ENCODE measurements around the gene ZDHHC6. TPM values are rescaled to one million over a fixed set of nuclear protein-coding genes. Genes with fewer than 3 reads are reported as not detected.

Gene ZDHHC6
- total and polyA plus RNA-seq, 10 of the 15 experiments (the other 5 are each of a cell fraction or from before 2014, with no cell fraction given): 23.8 to 59.4 (median 35.6) TPM

GRCh38 chr10:112461029-112461887 lies 14.5 kb upstream of the ZDHHC6 start:
- Histone ChIP-seq H3K4me1 (ENCODE audit: control insufficient read depth, insufficient read depth, low read length) (no peaks in the 10 kb centered on the region), H3K4me3 (no peak overlapping the region), H4K20me1 (ENCODE audit: control insufficient read depth, insufficient read depth) (no peaks in the 10 kb centered on the region), H3K27me3 (replicated peaks in 1 of 2; ENCODE audit: control insufficient read depth in 2 of 2, insufficient read depth in 2 of 2, low read length in 1 of 2) (no peaks in the 10 kb centered on the region), H2AFZ (ENCODE audit: control insufficient read depth, low read depth, low read length) (no peak overlapping the region), H3K4me2 (ENCODE audit: control insufficient read depth, insufficient read depth) (no peak overlapping the region), H3K79me2 (ENCODE audit: control insufficient read depth, insufficient read depth, low read length) (no peaks in the 10 kb centered on the region; the same call in 1 of the 2 replicates), H3K9me3 (replicated peaks; ENCODE audit: control insufficient read depth, insufficient read depth, low read length) (peaks cover 3% of the 10 kb centered on the region; the same call in 1 of the 3 replicates), H3K36me3 (ENCODE audit: control insufficient read depth in 2 of 2, insufficient read depth in 2 of 2, low read length in 1 of 2) (peaks cover 0 to 15% of the 10 kb centered on the region in 2 experiments; a peak in 2 of 4 replicates), H3K27ac (ENCODE audit: control insufficient read depth, insufficient read depth) (no peak overlapping the region; the same call in 1 of the 2 replicates), H3K9ac (ENCODE audit: control insufficient read depth, insufficient read depth, low read length) (no peak overlapping the region)
- 90% methylated on average over 4 of the region's 4 CpGs for WGBS (ENCODE audit: insufficient coverage, insufficient replicate concordance, low lambda C conversion rate, missing lambda C conversion rate)
- DNase-seq (ENCODE audit: low read depth, low spot score): no peak
- RAD21 ChIA-PET (ENCODE audit: unreplicated experiment): interaction anchor here (1.3 kb wide), 1 partner anchor 11 kb away, joined by 5 read pairs; no protein-coding TSS in a partner anchor
- no peak for ATAC-seq
- POLR2A ChIA-PET: no interaction called here
- no TSS peak for BruUV-seq (replicated peaks)
- FAIRE-seq: no peak
- intact Hi-C loops (cut with micrococcal nuclease; ENCODE audit: unreplicated experiment) (no loop called here), in situ Hi-C loops (cut with MboI) (no loop called here)
- CTCF ChIA-PET: interaction anchor here (1.3 to 3.8 kb wide), 4 partner anchors 10 to 26 kb away, joined by 3 to 26 read pairs (median 8); no protein-coding TSS in a partner anchor
- SMC1A ChIA-PET (ENCODE audit: uncharacterized antibody, unreplicated experiment): no interaction called here
- no peak for TF ChIP-seq IRF3 (IDR thresholded peaks at IDR 0.05)
- TF ChIP-seq NFYB (IDR thresholded peaks at IDR 0.05; ENCODE audit: insufficient read depth, low read depth, low read length): no peak
- no peak for TF ChIP-seq PML (IDR thresholded peaks at IDR 0.05; ENCODE audit: low read length)
- TF ChIP-seq E2F8 (IDR thresholded peaks at IDR 0.05; ENCODE audit: low read depth, partially characterized antibody): no peak
- TF ChIP-seq IKZF2 (IDR thresholded peaks at IDR 0.05): no peak
- TF ChIP-seq BMI1 (IDR thresholded peaks at IDR 0.05; ENCODE audit: borderline replicate concordance): no peak
- TF ChIP-seq TBL1XR1 (IDR thresholded peaks at IDR 0.05; ENCODE audit: low read depth, low read length): no peak
- TF ChIP-seq MEF2B (IDR thresholded peaks at IDR 0.05; ENCODE audit: partially characterized antibody, poor library complexity, severe bottlenecking): no peak
- no peak for TF ChIP-seq ZNF207 (IDR thresholded peaks at IDR 0.05; ENCODE audit: borderline replicate concordance)
- no peak for TF ChIP-seq POLR2A (IDR thresholded peaks at IDR 0.05; ENCODE audit: low read depth, low read length)
- no peak for TF ChIP-seq BHLHE40 (IDR thresholded peaks at IDR 0.05; ENCODE audit: borderline replicate concordance in 1 of 2, low read depth in 2 of 2, low read length in 1 of 2)
- TF ChIP-seq, protein P1, sequence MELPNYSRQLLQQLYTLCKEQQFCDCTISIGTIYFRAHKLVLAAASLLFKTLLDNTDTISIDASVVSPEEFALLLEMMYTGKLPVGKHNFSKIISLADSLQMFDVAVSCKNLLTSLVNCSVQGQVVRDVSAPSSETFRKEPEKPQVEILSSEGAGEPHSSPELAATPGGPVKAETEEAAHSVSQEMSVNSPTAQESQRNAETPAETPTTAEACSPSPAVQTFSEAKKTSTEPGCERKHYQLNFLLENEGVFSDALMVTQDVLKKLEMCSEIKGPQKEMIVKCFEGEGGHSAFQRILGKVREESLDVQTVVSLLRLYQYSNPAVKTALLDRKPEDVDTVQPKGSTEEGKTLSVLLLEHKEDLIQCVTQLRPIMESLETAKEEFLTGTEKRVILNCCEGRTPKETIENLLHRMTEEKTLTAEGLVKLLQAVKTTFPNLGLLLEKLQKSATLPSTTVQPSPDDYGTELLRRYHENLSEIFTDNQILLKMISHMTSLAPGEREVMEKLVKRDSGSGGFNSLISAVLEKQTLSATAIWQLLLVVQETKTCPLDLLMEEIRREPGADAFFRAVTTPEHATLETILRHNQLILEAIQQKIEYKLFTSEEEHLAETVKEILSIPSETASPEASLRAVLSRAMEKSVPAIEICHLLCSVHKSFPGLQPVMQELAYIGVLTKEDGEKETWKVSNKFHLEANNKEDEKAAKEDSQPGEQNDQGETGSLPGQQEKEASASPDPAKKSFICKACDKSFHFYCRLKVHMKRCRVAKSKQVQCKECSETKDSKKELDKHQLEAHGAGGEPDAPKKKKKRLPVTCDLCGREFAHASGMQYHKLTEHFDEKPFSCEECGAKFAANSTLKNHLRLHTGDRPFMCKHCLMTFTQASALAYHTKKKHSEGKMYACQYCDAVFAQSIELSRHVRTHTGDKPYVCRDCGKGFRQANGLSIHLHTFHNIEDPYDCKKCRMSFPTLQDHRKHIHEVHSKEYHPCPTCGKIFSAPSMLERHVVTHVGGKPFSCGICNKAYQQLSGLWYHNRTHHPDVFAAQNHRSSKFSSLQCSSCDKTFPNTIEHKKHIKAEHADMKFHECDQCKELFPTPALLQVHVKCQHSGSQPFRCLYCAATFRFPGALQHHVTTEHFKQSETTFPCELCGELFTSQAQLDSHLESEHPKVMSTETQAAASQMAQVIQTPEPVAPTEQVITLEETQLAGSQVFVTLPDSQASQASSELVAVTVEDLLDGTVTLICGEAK (IDR thresholded peaks at IDR 0.05; ENCODE audit: borderline replicate concordance): no peak
- no peak for TF ChIP-seq SMAD5 (IDR thresholded peaks at IDR 0.05; ENCODE audit: low read depth)
- no peak for TF ChIP-seq ESRRA (IDR thresholded peaks at IDR 0.05; ENCODE audit: low read length)
- no peak for TF ChIP-seq TAF1 (IDR thresholded peaks at IDR 0.05; ENCODE audit: borderline replicate concordance, low read depth, low read length)
